Right lobe of liver (tissue), 6 donors: Measurements from ENCODE around the gene PIK3IP1. TPM values are rescaled to one million over a fixed set of nuclear protein-coding genes. Genes with fewer than 3 reads are reported as not detected.
A peak's percentile ranks its signal among the peaks of the same experiment; 100 is the strongest.

Source experiments
- ATAC-seq, 4 donors: fragments of 200-7000 bp; cut with Tn5 transposase; one replicate each; pipeline ENCODE4 v1.9.1; 2020; ENCODE audit warnings: mild to moderate bottlenecking in 4 of 4, moderate library complexity in 4 of 4
- DNase-seq, 3 donors: peaks; one replicate each; pipeline ENCODE4 v3.0.0-alpha.2; 2020
- H3K27ac ChIP-seq, 3 donors: fragments of 200-600 bp; one replicate each; pipeline ENCODE4 v1.8.0; 2022
- H3K27me3 ChIP-seq, 2 donors: fragments of 200-600 bp; one replicate each; pipeline ENCODE4 v1.8.0; 2022
- H3K36me3 ChIP-seq, 4 donors: fragments of 200-600 bp; sonication (generic) in 1 of 4; one replicate each; pipeline versions ENCODE4 v1.5.1 to v1.8.0; 2017 to 2022; ENCODE audit warnings: control low read depth in 1 of 4
- H3K4me1 ChIP-seq, 4 donors: fragments of 200-600 bp; sonication (generic) in 1 of 4; one replicate each; pipeline versions ENCODE4 v1.5.1 to v1.8.0; 2017 to 2022; ENCODE audit warnings: control low read depth in 1 of 4
- H3K4me3 ChIP-seq, 3 donors: fragments of 200-600 bp; one replicate each; pipeline ENCODE4 v1.8.0; 2022
- H3K9me3 ChIP-seq, 4 donors: fragments of 200-600 bp; sonication (generic) in 1 of 4; one replicate each; pipeline versions ENCODE4 v1.5.1 to v1.8.0; 2017 to 2022; ENCODE audit warnings: control low read depth in 1 of 4
- CTCF ChIP-seq, 4 donors: fragments of 200-600 bp in 3 of 4; fragments of 450-650 bp in 1 of 4; IDR thresholded peaks; one replicate each; pipeline versions ENCODE4 v1.5.1 to v1.8.0; 2016 to 2022; ENCODE audit warnings: antibody characterized with exemption in 4 of 4, mild to moderate bottlenecking in 2 of 4
- POLR2A ChIP-seq: fragments of 450-650 bp; IDR thresholded peaks from one replicate; pipeline ENCODE4 v1.6.1; 2017; ENCODE audit warnings: antibody characterized with exemption, mild to moderate bottlenecking
- WGBS: methylation state at CpG from one replicate; pipeline ENCODE4 v1.1.6; 2018; ENCODE audit warnings: low coverage, low lambda C conversion rate; ENCODE audit not compliant: insufficient coverage; ENCODE audit errors: missing lambda C conversion rate; 5-methylcytosine and 5-hydroxymethylcytosine counted together
- intact Hi-C, 2 donors: fragments of 100-400 bp; cut with DNase I; formaldehyde crosslinking; loops; one replicate each; pipeline versions ENCODE4 v1.11.2 to v1.14.1; 2022
- total RNA-seq, 6 experiments: library from RNA; depleted of rRNA in 2 of 6; stranded (reverse); fragments of >200 nt in 2 of 6; fragmentation: NEBNext Ultra II Directional in 3 of 6; extraction: Animal tissue kit (Norgen Biotek cat#: 25700) in 3 of 6; gene quantifications; one replicate each; pipeline versions ENCODE4 v1.1.0 to v1.2.4, GENCODE V29; 2016 to 2023
- donor health status: DM: no; HTN: yes; CAD: no.
- donor health status: DM: no; HTN: no; CAD: no.
- donor health status: DM: no; HTN: no; CAD: no.
- donor health status: DM: no; HTN: yes; CAD: no.
- donor health status: DM: no; HTN: yes; CAD: no.

PIK3IP1 gene
- total RNA-seq, 6 experiments from 2014 or later, result 1.3 to 6.6 (median 5.6) TPM

- DNase-seq, result peak in 1 of 3 donors; percentile 25
- no peaks in the 10 kb centered on the region for H3K27me3 ChIP-seq
- H3K4me1 ChIP-seq, result peaks cover 0 to 41% (median 9%) of the 10 kb centered on the region in 4 donors
- H3K9me3 ChIP-seq, result no peaks in the 10 kb centered on the region
- peak overlapping the region in 1 of 3 donors; percentile 21 for H3K27ac ChIP-seq
- H3K36me3 ChIP-seq, result peaks cover 0 to 15% (median 6%) of the 10 kb centered on the region in 4 donors
- no peak overlapping the region for H3K4me3 ChIP-seq
- 27% methylated on average over 3 of the region's 6 CpGs for WGBS
- intact Hi-C loops, result no loop called here
- ATAC-seq, result peak; percentile 9 to 40 (median 16)
- TF ChIP-seq CTCF (IDR thresholded peaks at IDR 0.05) (no peak), POLR2A (no peak)
These were observed 47.0 kb upstream of the PIK3IP1 start for GRCh38 chr22:31339148-31339832.

GRCh38 chr22:31337178-31337577 is 44.9 kb upstream of the PIK3IP1 start:
- H3K9me3 ChIP-seq, result no peaks in the 10 kb centered on the region
- WGBS, result 79% methylated on average over 5 of the region's 5 CpGs
- H3K27me3 ChIP-seq, result no peaks in the 10 kb centered on the region
- DNase-seq (peak in 2 of 3 donors; percentile 24 to 42), ATAC-seq (peak in 1 of 4 donors; percentile 15)
- H3K4me3 ChIP-seq, result no peak overlapping the region
- intact Hi-C loops, result no loop called here
- H3K36me3 ChIP-seq, result peaks cover 0 to 26% (median 12%) of the 10 kb centered on the region in 4 donors
- no peak for TF ChIP-seq POLR2A
- TF ChIP-seq CTCF (IDR thresholded peaks at IDR 0.05), result no peak
- no peak overlapping the region for H3K27ac ChIP-seq
- H3K4me1 ChIP-seq, result peaks cover 0 to 36% (median 9%) of the 10 kb centered on the region in 4 donors

GRCh38 chr22:31334329-31334728 is 42.0 kb upstream of the PIK3IP1 start:
- H3K27ac ChIP-seq, result no peak overlapping the region
- intact Hi-C loops, result no loop called here
- WGBS, result 20% methylated on average over 5 of the region's 5 CpGs
- H3K27me3 ChIP-seq, result no peaks in the 10 kb centered on the region
- peak; percentile 41 to 91 (median 62) for ATAC-seq
- no peaks in the 10 kb centered on the region for H3K9me3 ChIP-seq
- no peak for TF ChIP-seq POLR2A
- no peak for TF ChIP-seq CTCF (IDR thresholded peaks at IDR 0.05)
- DNase-seq, result peak in 2 of 3 donors; percentile 63 to 70
- H3K36me3 ChIP-seq, result peaks cover 0 to 35% (median 16%) of the 10 kb centered on the region in 4 donors
- H3K4me3 ChIP-seq, result no peak overlapping the region
- H3K4me1 ChIP-seq, result peaks cover 0 to 16% (median under 1%) of the 10 kb centered on the region in 4 donors

- no peaks in the 10 kb centered on the region for H3K27me3 ChIP-seq
- 94% methylated on average over 2 of the region's 2 CpGs for WGBS
- no peak overlapping the region for H3K4me3 ChIP-seq
- TF ChIP-seq CTCF (IDR thresholded peaks at IDR 0.05) (no peak), POLR2A (no peak)
- intact Hi-C loops, result no loop called here
- no peak overlapping the region for H3K27ac ChIP-seq
- peaks cover 0 to 38% (median 16%) of the 10 kb centered on the region in 4 donors for H3K36me3 ChIP-seq
- ATAC-seq, result no peak
- H3K9me3 ChIP-seq, result no peaks in the 10 kb centered on the region
- peaks cover 0 to 12% (median 0%) of the 10 kb centered on the region in 4 donors for H3K4me1 ChIP-seq
- peak in 1 of 3 donors; percentile 11 for DNase-seq
These were observed 41.4 kb upstream of the PIK3IP1 start for GRCh38 chr22:31333641-31334040.
